GM19463 (cell line): ENCODE results near the gene C9orf78.

ENCODE experiments used
- ATAC-seq: cut with Tn5 transposase; IDR thresholded peaks from one replicate; pipeline ENCODE4 v1.9.1; 2021; ENCODE audit warnings: mild to moderate bottlenecking, moderate library complexity; ENCODE audit not compliant: unreplicated experiment

Gene C9orf78

DNA sequence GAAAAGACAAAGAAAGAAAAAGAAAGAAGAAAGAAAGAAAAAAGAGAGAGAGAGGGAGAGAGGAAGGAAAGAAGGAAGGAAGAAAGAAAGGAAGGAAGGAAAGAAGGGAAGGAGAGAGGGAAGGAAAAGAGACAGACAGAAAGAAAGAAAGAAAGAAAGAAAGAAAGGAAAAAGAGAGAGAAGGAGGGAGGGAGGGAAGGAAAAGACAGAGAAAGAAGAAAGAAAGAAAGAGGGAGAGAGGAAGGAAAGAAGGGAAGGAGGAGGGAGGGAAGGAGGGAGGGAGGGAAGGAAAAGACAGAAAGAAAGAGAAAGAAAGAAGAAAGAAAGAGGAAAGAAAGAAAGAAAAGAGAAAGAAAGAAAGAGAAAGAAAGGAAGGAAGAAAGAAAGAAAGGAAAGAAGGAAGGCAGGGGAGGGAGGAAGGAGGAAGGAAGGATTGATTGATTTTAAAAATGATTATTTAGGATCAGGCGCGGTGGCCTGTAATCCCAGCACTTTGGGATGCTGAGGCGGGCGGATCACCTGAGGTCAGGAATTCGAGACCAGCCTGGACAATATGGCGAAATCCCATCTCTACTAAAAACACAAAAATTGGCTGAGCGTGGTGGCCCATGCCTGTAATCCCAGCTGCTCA, 55.4 kb downstream of the C9orf78 start:
- no peak for ATAC-seq

DNA sequence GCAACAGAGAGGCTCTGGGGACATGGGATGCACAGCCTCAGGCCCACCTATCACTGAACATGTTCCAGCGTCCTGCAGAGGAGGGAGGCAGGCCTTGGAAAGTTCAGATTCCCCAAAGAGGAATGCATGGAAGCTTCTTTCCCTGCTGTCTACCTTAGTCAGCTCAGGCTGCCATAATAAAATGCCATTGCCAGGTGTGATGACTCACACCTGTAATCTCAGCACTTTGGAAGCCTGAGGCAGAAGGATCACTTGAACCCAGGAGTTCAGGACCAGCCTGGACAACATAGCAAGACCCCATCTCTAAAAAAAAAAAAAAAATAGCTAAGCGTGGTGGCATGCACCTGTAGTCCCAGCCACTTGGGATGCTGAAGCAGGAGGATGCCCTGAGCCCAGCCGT, 56.6 kb downstream of the C9orf78 start:
- no peak for ATAC-seq

DNA sequence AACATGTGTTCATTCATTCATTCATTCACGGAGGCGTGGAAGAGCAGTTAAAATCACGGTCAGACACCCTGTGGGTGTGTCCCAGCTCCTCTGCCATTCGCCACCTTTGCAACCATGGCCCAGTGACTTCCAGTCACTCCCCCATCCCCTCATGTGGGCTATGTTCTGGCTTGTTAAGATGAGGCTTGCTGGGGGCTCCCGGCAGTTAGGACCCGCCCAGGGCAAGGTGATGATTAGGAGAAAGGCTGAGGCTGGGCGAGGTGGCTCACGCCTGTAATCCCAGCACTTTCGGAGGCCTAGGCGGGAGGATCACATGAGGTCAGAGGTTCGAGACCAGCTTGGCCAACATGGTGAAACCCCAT, 57.3 kb downstream of the C9orf78 start:
- ATAC-seq = no peak
